ENCODE data around the gene CLDN18. TPM values are rescaled to one million over a fixed set of nuclear protein-coding genes. Genes with fewer than 3 reads are reported as not detected.

CLDN18 gene
- total RNA-seq, 1 experiment from 2014 or later, result 0.17 TPM

- ChIA-PET POLR2A (no interaction called here), RAD21 (ENCODE audit: low non-redundant PET in 1 of 2, low total read pairs in 2 of 2, uncharacterized antibody in 2 of 2, unreplicated experiment in 2 of 2) (no interaction called here), CTCF (no interaction called here)
- intact Hi-C loops (cut with micrococcal nuclease), result no loop called here
- no peaks in the 10 kb centered on the region for H3K27me3 ChIP-seq (ENCODE audit: insufficient read depth, low read length)
- BruUV-seq (replicated peaks), result no TSS peak
- H2AFZ ChIP-seq (ENCODE audit: low read depth, low read length, poor library complexity, severe bottlenecking), result no peak overlapping the region
- H3K9ac ChIP-seq (ENCODE audit: low read length), result no peak overlapping the region
- no peak overlapping the region for H3K27ac ChIP-seq (ENCODE audit: low read depth, low read length)
- H3K79me2 ChIP-seq (ENCODE audit: insufficient read depth, low read length), result no peaks in the 10 kb centered on the region
- DNase-seq (ENCODE audit: low read depth, low spot score), result no peak
- no peaks in the 10 kb centered on the region for H3K4me1 ChIP-seq (ENCODE audit: control insufficient read depth in 1 of 2, insufficient read depth in 2 of 2, low read length in 2 of 2)
- no peaks in the 10 kb centered on the region for H3K9me2 ChIP-seq (ENCODE audit: insufficient read depth)
- H3K9me3 ChIP-seq (ENCODE audit: control insufficient read depth in 1 of 2, insufficient read depth in 1 of 2, low read depth in 1 of 2, low read length in 2 of 2), result no peaks in the 10 kb centered on the region; a peak in 1 of 4 replicates
- ATAC-seq, result no peak
- no peaks in the 10 kb centered on the region for H4K20me1 ChIP-seq (ENCODE audit: insufficient read depth)
- H3K36me3 ChIP-seq (ENCODE audit: control insufficient read depth in 1 of 2, insufficient read depth in 2 of 2, low read length in 2 of 2), result no peaks in the 10 kb centered on the region
- TF ChIP-seq SIN3A (IDR thresholded peaks at IDR 0.05; ENCODE audit: low read depth) (no peak), SRF (IDR thresholded peaks at IDR 0.05; ENCODE audit: low read depth) (no peak), CBX3 (IDR thresholded peaks at IDR 0.05; ENCODE audit: low read depth) (no peak), FOSL1 (IDR thresholded peaks at IDR 0.05; ENCODE audit: low read depth) (no peak), EZH2 (IDR thresholded peaks at IDR 0.05) (no peak), TCF7L2 (IDR thresholded peaks at IDR 0.05; ENCODE audit: borderline replicate concordance, extremely low read depth, insufficient read depth, insufficient read length) (no peak), REST (IDR thresholded peaks at IDR 0.05; ENCODE audit: low read depth) (no peak), CEBPB (IDR thresholded peaks at IDR 0.05; ENCODE audit: low read depth) (no peak), ZNF274 (IDR thresholded peaks at IDR 0.05; ENCODE audit: low read depth, low read length) (no peak), EZH2phosphoT487 (IDR thresholded peaks at IDR 0.05; ENCODE audit: borderline replicate concordance) (no peak), SP1 (IDR thresholded peaks at IDR 0.05; ENCODE audit: low read depth) (no peak), POLR2AphosphoS5 (IDR thresholded peaks at IDR 0.05; ENCODE audit: low read depth, low read length) (no peak), CTCF (IDR thresholded peaks at IDR 0.05 in 2 of 3, conservative IDR thresholded peaks at IDR 0.05 in 1 of 3; ENCODE audit: borderline replicate concordance in 1 of 3, insufficient read depth in 1 of 3, low read depth in 2 of 3, low read length in 2 of 3) (no peak), POLR2A (IDR thresholded peaks at IDR 0.05; ENCODE audit: borderline replicate concordance, extremely low read depth, insufficient read depth, insufficient read length) (no peak)
- TF ChIP-seq, protein P1, sequence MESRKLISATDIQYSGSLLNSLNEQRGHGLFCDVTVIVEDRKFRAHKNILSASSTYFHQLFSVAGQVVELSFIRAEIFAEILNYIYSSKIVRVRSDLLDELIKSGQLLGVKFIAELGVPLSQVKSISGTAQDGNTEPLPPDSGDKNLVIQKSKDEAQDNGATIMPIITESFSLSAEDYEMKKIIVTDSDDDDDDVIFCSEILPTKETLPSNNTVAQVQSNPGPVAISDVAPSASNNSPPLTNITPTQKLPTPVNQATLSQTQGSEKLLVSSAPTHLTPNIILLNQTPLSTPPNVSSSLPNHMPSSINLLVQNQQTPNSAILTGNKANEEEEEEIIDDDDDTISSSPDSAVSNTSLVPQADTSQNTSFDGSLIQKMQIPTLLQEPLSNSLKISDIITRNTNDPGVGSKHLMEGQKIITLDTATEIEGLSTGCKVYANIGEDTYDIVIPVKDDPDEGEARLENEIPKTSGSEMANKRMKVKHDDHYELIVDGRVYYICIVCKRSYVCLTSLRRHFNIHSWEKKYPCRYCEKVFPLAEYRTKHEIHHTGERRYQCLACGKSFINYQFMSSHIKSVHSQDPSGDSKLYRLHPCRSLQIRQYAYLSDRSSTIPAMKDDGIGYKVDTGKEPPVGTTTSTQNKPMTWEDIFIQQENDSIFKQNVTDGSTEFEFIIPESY (IDR thresholded peaks at IDR 0.05; ENCODE audit: extremely low read depth, insufficient replicate concordance, low read length), result no peak
- no peak overlapping the region for H3K4me3 ChIP-seq (replicated peaks in 1 of 2; ENCODE audit: low read depth in 1 of 2, low read length in 2 of 2)
- H3K4me2 ChIP-seq (ENCODE audit: low read length), result no peak overlapping the region
These were observed 19.5 kb upstream of the CLDN18 start for GRCh38 chr3:137990427-137990826.

All from HCT116 (cell line).